Endothelial cell of umbilical vein (primary cell): ENCODE measurements around the gene VMP1. TPM values are rescaled to one million over a fixed set of nuclear protein-coding genes. Genes with fewer than 3 reads are reported as not detected.
A peak's percentile ranks its signal among the peaks of the same experiment; 100 is the strongest.

Experiments used
- BruUV-seq: library from RNA; stranded (reverse); fragments of 400-500 nt; replicated peaks from 2 replicates; lab custom pipeline; 2021; lab: Mats Ljungman, UMichigan
- CTCF ChIA-PET: fragments of 300-600, 350-600 bp; sonication (Branson Sonifier 250); formaldehyde crosslinking; loops from one replicate; lab custom pipeline; 2021; ENCODE audit warnings: antibody characterized with exemption, inconsistent platforms; lab: Charles Lee
- POLR2A ChIA-PET: fragments of 300-600, 350-600 bp; sonication (Branson Sonifier 250); formaldehyde crosslinking; loops from one replicate; lab custom pipeline; 2021; ENCODE audit warnings: antibody characterized with exemption, inconsistent platforms; lab: Charles Lee
- DNase-seq: peaks from one replicate; pipeline ENCODE4 v3.0.0-alpha.2; 2011; ENCODE audit warnings: low read depth, low spot score
- FAIRE-seq: peaks from 2 replicates; lab custom pipeline; 2011; peaks lifted over from hg19 to GRCh38; lab: Jason Lieb, UNC
- H2AFZ ChIP-seq: 2 replicates; pipeline ENCODE4 v1.6.0; 2012; ENCODE audit warnings: low read depth, low read length, control low read depth, inconsistent platforms
- H3K27ac ChIP-seq: 2 replicates; pipeline ENCODE4 v1.5.1; 2011; ENCODE audit warnings: low read depth, mild to moderate bottlenecking, control low read depth, low read length, moderate library complexity; ENCODE audit not compliant: insufficient read depth
- H3K27me3 ChIP-seq, 2 experiments: 2 replicates each; pipeline versions ENCODE4 v1.6.0 to v1.6.1; 2011; ENCODE audit warnings: low read length in 2 of 2, mixed read lengths in 1 of 2; ENCODE audit not compliant: control insufficient read depth in 2 of 2, insufficient read depth in 2 of 2
- H3K36me3 ChIP-seq, 2 experiments: 2 replicates in 1 of 2; 3 replicates in 1 of 2; pipeline ENCODE4 v1.5.1; 2011; ENCODE audit warnings: low read length in 2 of 2, mild to moderate bottlenecking in 1 of 2, moderate library complexity in 1 of 2; ENCODE audit not compliant: control insufficient read depth in 2 of 2, insufficient read depth in 2 of 2; ENCODE audit errors: extremely low read depth in 1 of 2
- H3K4me1 ChIP-seq: 3 replicates; pipeline ENCODE4 v1.5.1; 2011; ENCODE audit warnings: mild to moderate bottlenecking, low read length; ENCODE audit not compliant: control insufficient read depth, insufficient read depth; ENCODE audit errors: extremely low read depth
- H3K4me2 ChIP-seq: 2 replicates; pipeline ENCODE4 v1.6.1; 2011; ENCODE audit warnings: low read length, control low read depth, mixed read lengths; ENCODE audit not compliant: insufficient read depth
- H3K4me3 ChIP-seq, 3 experiments: fragments of 200-600 bp in 1 of 3; sonication (generic), shearing (Covaris generic) in 1 of 3; replicated peaks in 1 of 3; 2 replicates each; pipeline ENCODE4 v1.5.1; 2011 to 2016; ENCODE audit warnings: control low read depth in 3 of 3, low read length in 3 of 3, mild to moderate bottlenecking in 2 of 3, inconsistent platforms in 1 of 3, low read depth in 1 of 3, moderate library complexity in 1 of 3; ENCODE audit not compliant: insufficient read depth in 1 of 3
- H3K79me2 ChIP-seq: 2 replicates; pipeline ENCODE4 v1.6.0; 2012; ENCODE audit warnings: low read length, inconsistent platforms; ENCODE audit not compliant: control insufficient read depth, insufficient read depth
- H3K9ac ChIP-seq: replicated peaks from 2 replicates; pipeline ENCODE3; 2011; ENCODE audit warnings: low read length, control low read depth; ENCODE audit not compliant: insufficient read depth; ENCODE audit errors: extremely low read depth
- H3K9me1 ChIP-seq: replicated peaks from 3 replicates; pipeline ENCODE4 v1.6.0; 2011; ENCODE audit warnings: mild to moderate bottlenecking, low read length; ENCODE audit not compliant: control insufficient read depth, insufficient read depth; ENCODE audit errors: extremely low read depth
- H3K9me3 ChIP-seq: replicated peaks from 2 replicates; pipeline ENCODE4 v1.5.1; 2012; ENCODE audit warnings: low read length, inconsistent platforms; ENCODE audit not compliant: control insufficient read depth, insufficient read depth
- H4K20me1 ChIP-seq: replicated peaks from 2 replicates; pipeline ENCODE3; 2011; ENCODE audit warnings: mild to moderate bottlenecking, low read length; ENCODE audit not compliant: control insufficient read depth, insufficient read depth; ENCODE audit errors: extremely low read depth
- CTCF ChIP-seq, 2 donors: IDR thresholded peaks; 1 replicate in 1 of 2; 2 replicates in 1 of 2; pipeline ENCODE4 v1.5.1; 2011; ENCODE audit warnings: low read length in 2 of 2, mild to moderate bottlenecking in 2 of 2, moderate library complexity in 2 of 2, control low read depth in 1 of 2, inconsistent platforms in 1 of 2, low read depth in 1 of 2; ENCODE audit not compliant: insufficient read depth in 1 of 2; ENCODE audit errors: extremely low read depth in 1 of 2
- POLR2AphosphoS5 ChIP-seq: IDR thresholded peaks from 2 replicates; pipeline ENCODE4 v1.6.1; 2012; ENCODE audit warnings: low read depth, mild to moderate bottlenecking, control low read depth, low read length, moderate library complexity; ENCODE audit not compliant: insufficient read depth
- dilution Hi-C: fragments of 300-500 bp; cut with MboI; formaldehyde crosslinking; loops from one replicate; pipeline ENCODE4 v1.15.0; 2019; ENCODE audit warnings: low sequenced_read_pairs; ENCODE audit not compliant: extremely low pct_ligation_motif_present
- intact Hi-C: fragments of 100-400 bp; cut with micrococcal nuclease; formaldehyde crosslinking; loops from one replicate; pipeline ENCODE4 v1.10.0; 2022
- polyA plus RNA-seq, 4 experiments: library from polyadenylated mRNA; depleted of rRNA in 3 of 4; stranded (reverse) in 3 of 4; unstranded in 1 of 4; fragments of >200 nt; gene quantifications; 2 replicates each; pipeline versions ENCODE4 v1.2.1 to v1.2.3, GENCODE V29; 2011 to 2012; ENCODE audit warnings: missing spikeins in 1 of 4
- total RNA-seq: library from RNA; stranded (reverse); gene quantifications from 2 replicates; pipeline ENCODE4 v1.2.3, GENCODE V29; 2021

The VMP1 gene
- total and polyA plus RNA-seq, 2 donors (not counting 3 experiments of a cell fraction or from before 2014, with no cell fraction given) = 138 to 270 TPM

- Histone ChIP-seq H4K20me1 (no peaks in the 10 kb centered on the region), H3K9me3 (no peaks in the 10 kb centered on the region), H3K27me3 (no peaks in the 10 kb centered on the region), H3K4me3 (peak overlapping the region; percentile 76 to 100 (median 99)), H3K79me2 (peaks cover 44% of the 10 kb centered on the region), H3K4me2 (peak overlapping the region; percentile 94), H3K27ac (peak overlapping the region; percentile 100), H3K36me3 (peaks cover 5 to 14% of the 10 kb centered on the region in 2 experiments), H3K9ac (peak overlapping the region; percentile 100), H3K9me1 (no peaks in the 10 kb centered on the region), H2AFZ (no peak overlapping the region), H3K4me1 (peaks cover 13% of the 10 kb centered on the region)
- no peak for FAIRE-seq
- no TSS peak for BruUV-seq
- POLR2A ChIA-PET = interaction anchor here (0.9 to 12.6 kb wide), 8 partner anchors 10 to 86 kb away, joined by 3 to 224 read pairs (median 6); no protein-coding TSS in a partner anchor
- intact Hi-C loops (no loop called here), dilution Hi-C loops (no loop called here)
- TF ChIP-seq CTCF (IDR thresholded peaks at IDR 0.05; ENCODE audit: extremely low read depth in 1 of 2, insufficient read depth in 1 of 2, low read depth in 1 of 2, low read length in 2 of 2) (no peak), POLR2AphosphoS5 (peak; percentile 81)
- CTCF ChIA-PET = interaction anchor here (1.0 to 8.5 kb wide), 4 partner anchors 19 to 86 kb away, joined by 4 to 110 read pairs (median 6); no protein-coding TSS in a partner anchor
- no peak for DNase-seq
These were observed 132.3 kb downstream of the VMP1 start for GRCh38 chr17:59839651-59840328.
